ENCODE measurements around the gene FRMPD4. TPM values are rescaled to one million over a fixed set of nuclear protein-coding genes. Genes with fewer than 3 reads are reported as not detected.

Gene FRMPD4
- total and polyA plus RNA-seq, 3 experiments from 2014 or later = not detected

GRCh38 chrX:12227412-12228041, 89.3 kb downstream of the FRMPD4 start:
- ChIA-PET CTCF (no interaction called here), POLR2A (no interaction called here)
- Mint-ChIP-seq H3K27me3 (peaks cover 0 to 2% of the 10 kb centered on the region in 2 donors), H3K36me3 (no peaks in the 10 kb centered on the region), H3K4me3 (no peak overlapping the region), H3K9me3 (peaks cover 0 to 3% (median 0%) of the 10 kb centered on the region in 5 donors), H3K4me1 (no peaks in the 10 kb centered on the region), H3K27ac (no peak overlapping the region)
- Histone ChIP-seq H3K27ac (ENCODE audit: low read depth, low read length) (no peak overlapping the region), H3K4me1 (ENCODE audit: insufficient read depth, low read length) (no peaks in the 10 kb centered on the region), H3K36me3 (ENCODE audit: insufficient read depth, low read length) (no peaks in the 10 kb centered on the region), H3K27me3 (ENCODE audit: insufficient read depth, low read length, poor library complexity, severe bottlenecking) (no peaks in the 10 kb centered on the region), H3K4me3 (ENCODE audit: low read length) (no peak overlapping the region), H3K9me3 (ENCODE audit: low read length) (no peaks in the 10 kb centered on the region)
- DNase-seq = no peak

GRCh38 chrX:12228862-12229261, 90.6 kb downstream of the FRMPD4 start:
- Mint-ChIP-seq H3K4me3 (no peak overlapping the region), H3K27ac (no peak overlapping the region), H3K27me3 (peaks cover 0 to 2% of the 10 kb centered on the region in 2 donors), H3K36me3 (no peaks in the 10 kb centered on the region), H3K9me3 (peaks cover 0 to 3% (median 0%) of the 10 kb centered on the region in 5 donors), H3K4me1 (no peaks in the 10 kb centered on the region)
- Histone ChIP-seq H3K9me3 (ENCODE audit: low read length) (no peaks in the 10 kb centered on the region), H3K4me1 (ENCODE audit: insufficient read depth, low read length) (no peaks in the 10 kb centered on the region), H3K4me3 (ENCODE audit: low read length) (no peak overlapping the region), H3K27ac (ENCODE audit: low read depth, low read length) (no peak overlapping the region), H3K36me3 (ENCODE audit: insufficient read depth, low read length) (no peaks in the 10 kb centered on the region), H3K27me3 (ENCODE audit: insufficient read depth, low read length, poor library complexity, severe bottlenecking) (no peaks in the 10 kb centered on the region)
- CTCF ChIA-PET = no interaction called here
- no peak for DNase-seq
- POLR2A ChIA-PET = no interaction called here

DNA sequence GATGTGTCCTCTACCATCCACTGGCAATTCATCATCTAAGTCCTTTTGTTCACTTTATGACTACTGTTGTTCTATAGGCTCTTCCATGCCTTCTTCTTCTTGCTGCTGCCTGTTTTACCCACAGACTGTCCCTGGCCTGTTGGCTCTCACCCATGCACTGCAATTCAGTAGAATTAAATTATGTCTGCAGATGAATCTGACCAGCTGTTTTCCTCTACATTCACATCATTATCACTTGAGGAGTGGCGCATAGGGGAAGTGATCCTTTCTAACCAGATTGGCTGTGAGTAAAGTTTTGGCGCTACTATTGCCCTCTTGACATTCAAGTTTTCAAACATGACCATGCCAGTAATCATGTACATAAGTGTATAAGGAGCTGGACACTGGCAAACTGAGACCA, 91.7 kb downstream of the FRMPD4 start:
- no peak for DNase-seq
- Histone ChIP-seq H3K27me3 (ENCODE audit: insufficient read depth, low read length, poor library complexity, severe bottlenecking) (no peaks in the 10 kb centered on the region), H3K4me3 (ENCODE audit: low read length) (no peak overlapping the region), H3K36me3 (ENCODE audit: insufficient read depth, low read length) (no peaks in the 10 kb centered on the region), H3K27ac (ENCODE audit: low read depth, low read length) (no peak overlapping the region), H3K4me1 (ENCODE audit: insufficient read depth, low read length) (no peaks in the 10 kb centered on the region), H3K9me3 (ENCODE audit: low read length) (no peaks in the 10 kb centered on the region)
- Mint-ChIP-seq H3K4me3 (no peak overlapping the region), H3K27me3 (peaks cover 0 to 2% of the 10 kb centered on the region in 2 donors), H3K27ac (no peak overlapping the region), H3K36me3 (no peaks in the 10 kb centered on the region), H3K4me1 (no peaks in the 10 kb centered on the region), H3K9me3 (peaks cover 0 to 3% (median 0%) of the 10 kb centered on the region in 5 donors)
- ChIA-PET POLR2A (no interaction called here), CTCF (no interaction called here)

DNA sequence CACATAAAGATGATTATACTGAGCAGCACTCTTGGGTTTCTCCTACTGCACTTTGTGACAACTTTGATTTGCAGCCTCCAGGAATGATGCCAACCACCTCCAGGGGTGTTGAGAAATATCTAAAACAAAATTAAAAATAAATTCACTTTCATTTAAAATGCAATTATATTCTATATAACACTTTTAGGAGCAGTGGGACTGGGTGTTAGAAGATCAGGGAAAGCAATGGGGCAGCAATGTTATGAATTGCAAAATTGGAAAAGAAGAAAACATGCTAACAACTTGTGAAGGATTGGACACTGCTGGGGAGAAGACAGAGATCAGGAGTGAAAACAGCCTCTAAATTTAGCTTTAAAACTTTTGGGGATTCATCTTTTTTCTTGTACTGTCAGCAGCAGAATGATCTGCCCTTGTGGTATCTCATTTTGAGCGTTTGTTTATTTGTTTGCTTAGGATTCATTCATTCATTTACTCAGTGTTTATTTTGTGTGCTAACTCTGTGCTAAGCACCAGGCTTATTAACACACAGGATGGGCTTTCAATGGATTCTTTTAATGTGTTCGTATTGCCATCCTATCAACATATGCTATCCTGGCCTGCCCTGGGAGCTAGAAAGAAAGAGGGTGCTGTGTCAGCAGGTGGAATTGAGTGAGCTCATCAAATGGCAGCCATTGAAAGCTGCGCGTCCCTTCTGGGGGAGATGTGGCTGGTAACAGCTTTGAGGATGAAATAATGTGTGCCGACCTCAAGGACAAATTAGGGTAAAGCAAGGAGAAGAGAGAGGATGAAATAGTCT, 96.5 kb downstream of the FRMPD4 start:
- Mint-ChIP-seq H3K27me3 (peaks cover 0 to 2% of the 10 kb centered on the region in 2 donors), H3K36me3 (no peaks in the 10 kb centered on the region), H3K4me3 (no peak overlapping the region), H3K4me1 (no peaks in the 10 kb centered on the region), H3K9me3 (peaks cover 0 to 3% (median 0%) of the 10 kb centered on the region in 5 donors), H3K27ac (no peak overlapping the region)
- ChIA-PET POLR2A (no interaction called here), CTCF (no interaction called here)
- H3K27me3 ChIP-seq (ENCODE audit: insufficient read depth, low read length, poor library complexity, severe bottlenecking) = no peaks in the 10 kb centered on the region
- H3K9me3 ChIP-seq (ENCODE audit: low read length) = no peaks in the 10 kb centered on the region
- H3K36me3 ChIP-seq (ENCODE audit: insufficient read depth, low read length) = no peaks in the 10 kb centered on the region
- no peak for DNase-seq
- H3K4me3 ChIP-seq (ENCODE audit: low read length) = no peak overlapping the region
- H3K4me1 ChIP-seq (ENCODE audit: insufficient read depth, low read length) = no peaks in the 10 kb centered on the region
- no peak overlapping the region for H3K27ac ChIP-seq (ENCODE audit: low read depth, low read length)

DNA sequence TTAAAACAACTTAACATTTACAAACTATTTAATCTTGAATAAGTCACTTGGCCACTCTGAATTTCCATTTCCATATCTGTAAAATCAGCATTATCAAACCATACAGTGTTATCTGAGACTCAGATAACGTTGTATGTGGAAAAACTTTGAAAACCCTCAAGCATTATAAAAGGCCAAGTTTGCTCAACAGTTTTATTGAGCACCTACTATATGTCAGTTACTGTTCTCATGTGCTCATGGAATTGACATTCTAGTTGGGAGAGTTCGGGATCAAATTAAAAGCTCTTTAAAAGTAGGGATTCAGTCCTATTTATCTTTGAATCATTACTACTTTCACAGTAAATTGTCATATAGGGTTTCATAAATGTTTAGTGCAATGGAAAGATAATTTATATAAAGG, 97.9 kb downstream of the FRMPD4 start:
- peaks cover 0 to 3% (median 0%) of the 10 kb centered on the region in 5 donors for H3K9me3 Mint-ChIP-seq
- H3K4me1 ChIP-seq (ENCODE audit: insufficient read depth, low read length) = no peaks in the 10 kb centered on the region
- no peak for DNase-seq
- H3K4me3 Mint-ChIP-seq = no peak overlapping the region
- no peaks in the 10 kb centered on the region for H3K36me3 Mint-ChIP-seq
- no peaks in the 10 kb centered on the region for H3K27me3 ChIP-seq (ENCODE audit: insufficient read depth, low read length, poor library complexity, severe bottlenecking)
- no peaks in the 10 kb centered on the region for H3K36me3 ChIP-seq (ENCODE audit: insufficient read depth, low read length)
- no peak overlapping the region for H3K27ac ChIP-seq (ENCODE audit: low read depth, low read length)
- H3K4me3 ChIP-seq (ENCODE audit: low read length) = no peak overlapping the region
- H3K9me3 ChIP-seq (ENCODE audit: low read length) = no peaks in the 10 kb centered on the region
- POLR2A ChIA-PET = no interaction called here
- peaks cover 0 to 2% of the 10 kb centered on the region in 2 donors for H3K27me3 Mint-ChIP-seq
- no peaks in the 10 kb centered on the region for H3K4me1 Mint-ChIP-seq
- H3K27ac Mint-ChIP-seq = no peak overlapping the region
- CTCF ChIA-PET = no interaction called here

DNA sequence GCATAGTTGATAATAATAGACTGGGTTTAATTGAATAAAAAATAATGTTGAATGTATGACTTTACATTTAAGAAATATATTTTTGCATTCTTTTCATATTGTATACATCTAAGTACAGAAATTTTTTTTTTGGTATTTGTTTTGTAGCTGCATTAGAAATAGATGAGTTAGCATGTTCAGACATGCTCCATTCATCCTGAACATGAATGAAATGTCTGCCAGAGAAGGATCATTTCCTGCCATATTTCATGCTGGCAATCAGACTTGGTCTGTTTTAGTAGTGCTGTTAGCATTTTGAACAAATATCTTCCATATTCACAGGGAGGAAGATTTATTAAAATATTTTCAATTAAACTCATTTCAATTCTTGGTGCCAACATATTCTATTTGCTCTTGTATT, 98.9 kb downstream of the FRMPD4 start:
- H3K4me3 Mint-ChIP-seq = no peak overlapping the region
- CTCF ChIA-PET = no interaction called here
- no peaks in the 10 kb centered on the region for H3K36me3 ChIP-seq (ENCODE audit: insufficient read depth, low read length)
- H3K36me3 Mint-ChIP-seq = no peaks in the 10 kb centered on the region
- DNase-seq = no peak
- no peak overlapping the region for H3K4me3 ChIP-seq (ENCODE audit: low read length)
- H3K27ac Mint-ChIP-seq = no peak overlapping the region
- peaks cover 0 to 2% (median 0%) of the 10 kb centered on the region in 5 donors for H3K9me3 Mint-ChIP-seq
- peaks cover 0 to 1% of the 10 kb centered on the region in 2 donors for H3K27me3 Mint-ChIP-seq
- POLR2A ChIA-PET = no interaction called here
- no peaks in the 10 kb centered on the region for H3K9me3 ChIP-seq (ENCODE audit: low read length)
- no peaks in the 10 kb centered on the region for H3K4me1 Mint-ChIP-seq
- H3K27me3 ChIP-seq (ENCODE audit: insufficient read depth, low read length, poor library complexity, severe bottlenecking) = no peaks in the 10 kb centered on the region
- no peaks in the 10 kb centered on the region for H3K4me1 ChIP-seq (ENCODE audit: insufficient read depth, low read length)
- no peak overlapping the region for H3K27ac ChIP-seq (ENCODE audit: low read depth, low read length)

DNA sequence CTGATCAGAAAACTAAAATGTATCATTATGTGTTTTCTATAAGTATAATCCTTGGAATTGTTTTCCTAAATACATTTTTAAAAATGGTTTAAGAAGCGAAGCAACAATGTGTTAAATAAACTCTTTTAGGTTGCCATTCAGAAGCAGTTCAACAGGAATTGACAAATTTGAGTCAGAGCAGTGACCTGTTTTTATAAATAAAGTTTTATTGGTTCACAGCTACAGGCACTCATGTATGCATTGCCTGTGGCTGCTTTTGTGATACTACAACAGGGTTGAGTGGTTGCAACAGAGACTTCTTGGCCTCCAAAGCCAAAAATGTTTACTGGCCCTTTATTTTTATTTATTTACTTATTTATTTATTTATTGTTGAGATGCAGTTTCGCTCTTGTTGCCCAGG, 99.5 kb downstream of the FRMPD4 start:
- Mint-ChIP-seq H3K27me3 (no peaks in the 10 kb centered on the region), H3K36me3 (no peaks in the 10 kb centered on the region), H3K4me3 (no peak overlapping the region), H3K27ac (no peak overlapping the region), H3K4me1 (no peaks in the 10 kb centered on the region), H3K9me3 (no peaks in the 10 kb centered on the region)
- Histone ChIP-seq H3K4me1 (ENCODE audit: insufficient read depth, low read length) (no peaks in the 10 kb centered on the region), H3K4me3 (ENCODE audit: low read length) (no peak overlapping the region), H3K27me3 (ENCODE audit: insufficient read depth, low read length, poor library complexity, severe bottlenecking) (no peaks in the 10 kb centered on the region), H3K36me3 (ENCODE audit: insufficient read depth, low read length) (no peaks in the 10 kb centered on the region), H3K9me3 (ENCODE audit: low read length) (no peaks in the 10 kb centered on the region), H3K27ac (ENCODE audit: low read depth, low read length) (no peak overlapping the region)
- CTCF ChIA-PET = no interaction called here
- POLR2A ChIA-PET = no interaction called here
- DNase-seq = no peak

GRCh38 chrX:12239356-12240082, 101.2 kb downstream of the FRMPD4 start:
- ChIA-PET POLR2A (no interaction called here), CTCF (no interaction called here)
- no peak overlapping the region for H3K27ac Mint-ChIP-seq
- H3K9me3 ChIP-seq (ENCODE audit: low read length) = no peaks in the 10 kb centered on the region
- no peaks in the 10 kb centered on the region for H3K4me1 Mint-ChIP-seq
- no peaks in the 10 kb centered on the region for H3K4me1 ChIP-seq (ENCODE audit: insufficient read depth, low read length)
- H3K27me3 Mint-ChIP-seq = no peaks in the 10 kb centered on the region
- H3K4me3 Mint-ChIP-seq = no peak overlapping the region
- H3K9me3 Mint-ChIP-seq = peaks cover 0 to 4% (median 0%) of the 10 kb centered on the region in 5 donors
- no peak for DNase-seq
- no peak overlapping the region for H3K27ac ChIP-seq (ENCODE audit: low read depth, low read length)
- H3K36me3 ChIP-seq (ENCODE audit: insufficient read depth, low read length) = no peaks in the 10 kb centered on the region
- H3K4me3 ChIP-seq (ENCODE audit: low read length) = no peak overlapping the region
- no peaks in the 10 kb centered on the region for H3K36me3 Mint-ChIP-seq
- no peaks in the 10 kb centered on the region for H3K27me3 ChIP-seq (ENCODE audit: insufficient read depth, low read length, poor library complexity, severe bottlenecking)
